HG03196 (cell line): ENCODE measurements around the gene PRIM2.
"Not testable (repeated sequence)": the region's sequence is repeated elsewhere in the genome, so short reads cannot be mapped to it uniquely, and the experiment has no call there.

Experiments
- ATAC-seq: cut with Tn5 transposase; IDR thresholded peaks from one replicate; pipeline ENCODE4 v1.9.1; 2021; ENCODE audit not compliant: unreplicated experiment

The PRIM2 gene

GRCh38 chr6:57307850-57308249, 9.6 kb upstream of the PRIM2 start:
- ATAC-seq = no peak

- not testable (repeated sequence) for ATAC-seq
Observed at GRCh38 chr6:57308755-57309154, 8.7 kb upstream of the PRIM2 start.

- ATAC-seq = not testable (repeated sequence)
Observed at GRCh38 chr6:57310095-57310816, 7.2 kb upstream of the PRIM2 start.

GRCh38 chr6:57310817-57311157, 6.6 kb upstream of the PRIM2 start:
- ATAC-seq = no peak

- ATAC-seq = not testable (repeated sequence)
Observed at GRCh38 chr6:57311300-57312003, 6.0 kb upstream of the PRIM2 start.

- no peak for ATAC-seq
Observed at GRCh38 chr6:57312004-57312345, 5.5 kb upstream of the PRIM2 start.

- no peak for ATAC-seq
Observed at GRCh38 chr6:57313009-57313408, 4.4 kb upstream of the PRIM2 start.

- no peak for ATAC-seq
Observed at GRCh38 chr6:57313711-57314471, 3.5 kb upstream of the PRIM2 start.

GRCh38 chr6:57315111-57315510, 2.3 kb upstream of the PRIM2 start:
- no peak for ATAC-seq

GRCh38 chr6:57315851-57316250, 1.6 kb upstream of the PRIM2 start:
- no peak for ATAC-seq

GRCh38 chr6:57316581-57317059, 810 bp upstream of the PRIM2 start:
- ATAC-seq = peak; percentile 89

- ATAC-seq = no peak
Observed at GRCh38 chr6:57324538-57324937, 7.1 kb downstream of the PRIM2 start.

GRCh38 chr6:57327311-57327710, 9.9 kb downstream of the PRIM2 start:
- ATAC-seq = no peak

GRCh38 chr6:57328074-57328473, 10.6 kb downstream of the PRIM2 start:
- no peak for ATAC-seq

- ATAC-seq = no peak
Observed at GRCh38 chr6:57329933-57330332, 12.5 kb downstream of the PRIM2 start.

- ATAC-seq = no peak
Observed at GRCh38 chr6:57342148-57342669, 24.8 kb downstream of the PRIM2 start.

- ATAC-seq = not testable (repeated sequence)
Observed at GRCh38 chr6:57343342-57343741, 25.9 kb downstream of the PRIM2 start.

GRCh38 chr6:57346715-57347114, 29.3 kb downstream of the PRIM2 start:
- ATAC-seq = not testable (repeated sequence)

- not testable (repeated sequence) for ATAC-seq
Observed at GRCh38 chr6:57347597-57347996, 30.2 kb downstream of the PRIM2 start.

- ATAC-seq = not testable (repeated sequence)
Observed at GRCh38 chr6:57350443-57350842, 33.0 kb downstream of the PRIM2 start.

GRCh38 chr6:57352596-57352995, 35.2 kb downstream of the PRIM2 start:
- ATAC-seq = not testable (repeated sequence)

- not testable (repeated sequence) for ATAC-seq
Observed at GRCh38 chr6:57358319-57358718, 40.9 kb downstream of the PRIM2 start.
